ENCODE measurements around the gene RTP5. TPM values are rescaled to one million over a fixed set of nuclear protein-coding genes. Genes with fewer than 3 reads are reported as not detected.

The RTP5 gene
- total RNA-seq, 2 donors from 2014 or later = not detected

DNA sequence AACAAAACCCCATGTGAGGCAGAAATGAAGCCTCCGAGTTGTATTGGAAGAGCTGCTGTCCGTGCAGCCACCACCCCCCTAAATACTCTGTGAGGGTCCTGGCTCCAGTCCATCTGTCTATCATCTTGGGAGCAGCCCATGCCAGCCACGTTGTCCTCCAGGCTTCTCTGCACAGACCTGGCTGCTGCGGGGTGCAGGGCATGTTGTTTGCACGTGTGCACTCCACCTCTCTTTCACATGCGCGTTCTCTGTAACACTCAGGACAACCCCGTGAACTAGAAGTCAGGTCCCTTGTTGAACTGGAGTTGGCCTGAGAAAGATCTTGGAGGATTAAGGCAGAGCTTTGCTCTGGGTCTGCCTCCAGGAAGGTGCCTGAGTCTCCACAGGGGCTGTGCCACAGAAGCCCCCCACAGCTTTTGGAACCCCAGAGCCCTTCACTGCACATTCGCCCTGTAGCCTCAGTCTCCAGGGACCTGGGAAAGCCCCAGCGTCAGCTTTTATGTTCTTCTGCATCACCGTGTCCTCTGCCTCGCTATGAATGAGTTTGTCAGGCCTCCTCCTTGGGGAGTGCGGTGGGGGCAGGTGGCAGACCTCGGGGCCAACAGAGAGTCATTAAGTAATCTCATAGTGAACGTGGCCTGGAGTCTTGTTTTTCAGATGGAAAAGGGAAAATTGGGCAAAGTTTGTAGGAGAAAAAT lies 16.6 kb downstream of the RTP5 start:
- H3K9me3 Mint-ChIP-seq = peaks cover 9% of the 10 kb centered on the region
- H3K27ac Mint-ChIP-seq = no peak overlapping the region
- no peak for DNase-seq
- H3K4me1 ChIP-seq (ENCODE audit: control insufficient read depth, insufficient read depth, low read length) = no peaks in the 10 kb centered on the region
- no peaks in the 10 kb centered on the region for H3K27me3 ChIP-seq (ENCODE audit: control insufficient read depth, insufficient read depth, low read length, poor library complexity, severe bottlenecking)
- peaks cover 9% of the 10 kb centered on the region for H3K36me3 Mint-ChIP-seq (ENCODE audit: low read depth)
- WGBS, 2 experiments (ENCODE audit: insufficient coverage in 1 of 2, insufficient read length in 1 of 2) = 83 to 87% methylated on average over 12 to 15 of the region's 15 CpGs
- H3K27me3 Mint-ChIP-seq (ENCODE audit: insufficient read depth) = no peaks in the 10 kb centered on the region
- peaks cover 3% of the 10 kb centered on the region for H3K9me3 ChIP-seq (ENCODE audit: control insufficient read depth, low read length)
- peaks cover 9% of the 10 kb centered on the region for H3K4me1 Mint-ChIP-seq
- H3K4me3 Mint-ChIP-seq = no peak overlapping the region
- no peak overlapping the region for H3K4me3 ChIP-seq (ENCODE audit: low read length)
- no peaks in the 10 kb centered on the region for H3K36me3 ChIP-seq (ENCODE audit: control insufficient read depth, insufficient read depth, low read length)
- TF ChIP-seq, protein P1, sequence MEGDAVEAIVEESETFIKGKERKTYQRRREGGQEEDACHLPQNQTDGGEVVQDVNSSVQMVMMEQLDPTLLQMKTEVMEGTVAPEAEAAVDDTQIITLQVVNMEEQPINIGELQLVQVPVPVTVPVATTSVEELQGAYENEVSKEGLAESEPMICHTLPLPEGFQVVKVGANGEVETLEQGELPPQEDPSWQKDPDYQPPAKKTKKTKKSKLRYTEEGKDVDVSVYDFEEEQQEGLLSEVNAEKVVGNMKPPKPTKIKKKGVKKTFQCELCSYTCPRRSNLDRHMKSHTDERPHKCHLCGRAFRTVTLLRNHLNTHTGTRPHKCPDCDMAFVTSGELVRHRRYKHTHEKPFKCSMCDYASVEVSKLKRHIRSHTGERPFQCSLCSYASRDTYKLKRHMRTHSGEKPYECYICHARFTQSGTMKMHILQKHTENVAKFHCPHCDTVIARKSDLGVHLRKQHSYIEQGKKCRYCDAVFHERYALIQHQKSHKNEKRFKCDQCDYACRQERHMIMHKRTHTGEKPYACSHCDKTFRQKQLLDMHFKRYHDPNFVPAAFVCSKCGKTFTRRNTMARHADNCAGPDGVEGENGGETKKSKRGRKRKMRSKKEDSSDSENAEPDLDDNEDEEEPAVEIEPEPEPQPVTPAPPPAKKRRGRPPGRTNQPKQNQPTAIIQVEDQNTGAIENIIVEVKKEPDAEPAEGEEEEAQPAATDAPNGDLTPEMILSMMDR (conservative IDR thresholded peaks at IDR 0.05) = no peak
- H3K27ac ChIP-seq (ENCODE audit: low read depth, low read length) = no peak overlapping the region
- no peak overlapping the region for H3K9ac ChIP-seq (ENCODE audit: extremely low read depth, low read length, poor library complexity, severe bottlenecking)

DNA sequence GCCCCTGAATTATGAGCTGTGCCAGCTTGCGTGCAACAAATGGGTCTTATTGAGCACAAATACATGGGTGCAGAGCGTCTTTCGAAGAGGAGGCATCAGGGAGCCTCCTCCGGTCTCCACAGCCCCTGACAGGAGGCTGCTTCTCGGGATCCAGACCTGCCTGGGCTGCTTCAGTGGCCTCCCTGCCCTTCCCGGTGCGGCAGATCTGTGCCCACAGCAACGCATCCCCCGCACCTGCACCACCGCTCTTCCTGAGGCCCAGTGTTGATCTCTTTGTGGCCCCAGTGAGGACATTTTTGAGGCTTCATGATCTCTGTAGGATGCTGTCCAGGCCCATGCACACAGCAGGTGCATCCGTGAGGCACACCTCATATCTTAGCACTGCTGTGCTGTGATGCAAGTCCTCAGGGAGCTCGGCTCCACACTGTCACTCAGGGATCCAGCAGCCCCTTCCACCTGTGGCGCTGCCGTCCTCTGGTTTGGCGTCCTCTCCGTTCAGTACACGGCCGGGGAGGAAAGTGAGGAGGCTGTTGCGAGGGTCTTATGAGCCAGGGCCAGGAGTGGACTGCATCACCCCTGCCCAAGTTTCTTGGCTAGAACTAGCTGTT lies 17.4 kb downstream of the RTP5 start:
- Histone ChIP-seq H3K9me3 (ENCODE audit: control insufficient read depth, low read length) (peaks cover 3% of the 10 kb centered on the region), H3K36me3 (ENCODE audit: control insufficient read depth, insufficient read depth, low read length) (no peaks in the 10 kb centered on the region), H3K27me3 (ENCODE audit: control insufficient read depth, insufficient read depth, low read length, poor library complexity, severe bottlenecking) (no peaks in the 10 kb centered on the region), H3K4me1 (ENCODE audit: control insufficient read depth, insufficient read depth, low read length) (no peaks in the 10 kb centered on the region), H3K27ac (ENCODE audit: low read depth, low read length) (no peak overlapping the region), H3K4me3 (ENCODE audit: low read length) (no peak overlapping the region), H3K9ac (ENCODE audit: extremely low read depth, low read length, poor library complexity, severe bottlenecking) (no peak overlapping the region)
- no peak for DNase-seq
- H3K4me1 Mint-ChIP-seq = peaks cover 9% of the 10 kb centered on the region
- TF ChIP-seq, protein P1 (conservative IDR thresholded peaks at IDR 0.05) = no peak
- WGBS, 2 experiments (ENCODE audit: insufficient coverage in 1 of 2, insufficient read length in 1 of 2) = 89 to 90% methylated on average over 12 to 19 of the region's 19 CpGs
- no peaks in the 10 kb centered on the region for H3K27me3 Mint-ChIP-seq (ENCODE audit: insufficient read depth)
- H3K9me3 Mint-ChIP-seq = peaks cover 9% of the 10 kb centered on the region
- H3K4me3 Mint-ChIP-seq = no peak overlapping the region
- H3K36me3 Mint-ChIP-seq (ENCODE audit: low read depth) = peaks cover 9% of the 10 kb centered on the region
- no peak overlapping the region for H3K27ac Mint-ChIP-seq

DNA sequence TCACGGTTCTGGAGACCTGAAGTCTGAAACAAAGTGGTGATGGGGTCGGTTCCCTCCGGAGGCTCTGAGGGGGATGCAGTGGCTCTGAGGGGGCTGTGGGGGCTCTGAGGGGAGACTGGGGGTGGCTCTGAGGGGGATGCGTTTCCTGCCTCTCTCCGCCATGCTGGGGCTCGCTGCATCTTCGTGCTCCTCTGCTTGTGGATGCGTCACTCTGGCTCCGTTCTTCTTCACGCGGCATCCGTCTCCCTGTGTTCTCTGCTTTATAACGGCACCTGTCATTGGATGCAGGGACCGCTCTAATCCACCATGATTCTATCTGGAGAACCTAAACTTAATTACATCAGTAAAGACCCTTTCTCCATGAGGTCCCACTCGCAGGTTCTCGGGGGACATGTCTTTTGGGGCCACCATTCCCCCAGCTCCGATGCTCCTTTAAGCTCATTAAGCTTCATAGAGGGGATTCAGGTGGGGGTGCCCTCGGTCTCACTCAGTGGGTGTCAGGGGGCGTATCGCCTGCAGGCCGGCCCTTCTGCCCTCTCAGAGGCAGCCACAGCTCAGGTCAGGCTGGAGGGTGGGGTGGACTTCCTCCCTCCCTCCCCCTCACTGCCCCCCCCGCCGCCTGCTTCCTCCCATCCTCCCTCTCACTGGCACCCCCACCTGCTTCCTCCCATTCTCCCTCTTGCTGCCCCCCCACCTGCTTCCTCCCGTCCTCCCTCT lies 18.4 kb downstream of the RTP5 start:
- WGBS, 2 experiments (ENCODE audit: insufficient coverage in 1 of 2, insufficient read length in 1 of 2) = 81 to 84% methylated on average over 11 to 18 of the region's 24 CpGs
- Histone ChIP-seq H3K27me3 (ENCODE audit: control insufficient read depth, insufficient read depth, low read length, poor library complexity, severe bottlenecking) (no peaks in the 10 kb centered on the region), H3K9me3 (ENCODE audit: control insufficient read depth, low read length) (peaks cover 3% of the 10 kb centered on the region), H3K36me3 (ENCODE audit: control insufficient read depth, insufficient read depth, low read length) (no peaks in the 10 kb centered on the region), H3K9ac (ENCODE audit: extremely low read depth, low read length, poor library complexity, severe bottlenecking) (no peak overlapping the region), H3K4me3 (ENCODE audit: low read length) (no peak overlapping the region), H3K4me1 (ENCODE audit: control insufficient read depth, insufficient read depth, low read length) (no peaks in the 10 kb centered on the region), H3K27ac (ENCODE audit: low read depth, low read length) (no peak overlapping the region)
- TF ChIP-seq, protein P1 (conservative IDR thresholded peaks at IDR 0.05) = no peak
- Mint-ChIP-seq H3K9me3 (peaks cover 9% of the 10 kb centered on the region), H3K4me3 (no peak overlapping the region), H3K27me3 (ENCODE audit: insufficient read depth) (no peaks in the 10 kb centered on the region), H3K27ac (no peak overlapping the region), H3K4me1 (peaks cover 8% of the 10 kb centered on the region), H3K36me3 (ENCODE audit: low read depth) (peaks cover 9% of the 10 kb centered on the region)
- no peak for DNase-seq

Measured in endodermal cell (in vitro differentiated cells).